CD4-positive, alpha-beta T cell treated with Interleukin-21 for 1 hour (primary cell): Measurements from ENCODE around the gene EAF2.
"Not testable (repeated sequence)": the region's sequence is repeated elsewhere in the genome, so short reads cannot be mapped to it uniquely, and the experiment has no call there.

Source experiments
- DNase-seq: peaks from one replicate; pipeline ENCODE4 v3.0.0-alpha.2; 2020

Gene EAF2

DNA sequence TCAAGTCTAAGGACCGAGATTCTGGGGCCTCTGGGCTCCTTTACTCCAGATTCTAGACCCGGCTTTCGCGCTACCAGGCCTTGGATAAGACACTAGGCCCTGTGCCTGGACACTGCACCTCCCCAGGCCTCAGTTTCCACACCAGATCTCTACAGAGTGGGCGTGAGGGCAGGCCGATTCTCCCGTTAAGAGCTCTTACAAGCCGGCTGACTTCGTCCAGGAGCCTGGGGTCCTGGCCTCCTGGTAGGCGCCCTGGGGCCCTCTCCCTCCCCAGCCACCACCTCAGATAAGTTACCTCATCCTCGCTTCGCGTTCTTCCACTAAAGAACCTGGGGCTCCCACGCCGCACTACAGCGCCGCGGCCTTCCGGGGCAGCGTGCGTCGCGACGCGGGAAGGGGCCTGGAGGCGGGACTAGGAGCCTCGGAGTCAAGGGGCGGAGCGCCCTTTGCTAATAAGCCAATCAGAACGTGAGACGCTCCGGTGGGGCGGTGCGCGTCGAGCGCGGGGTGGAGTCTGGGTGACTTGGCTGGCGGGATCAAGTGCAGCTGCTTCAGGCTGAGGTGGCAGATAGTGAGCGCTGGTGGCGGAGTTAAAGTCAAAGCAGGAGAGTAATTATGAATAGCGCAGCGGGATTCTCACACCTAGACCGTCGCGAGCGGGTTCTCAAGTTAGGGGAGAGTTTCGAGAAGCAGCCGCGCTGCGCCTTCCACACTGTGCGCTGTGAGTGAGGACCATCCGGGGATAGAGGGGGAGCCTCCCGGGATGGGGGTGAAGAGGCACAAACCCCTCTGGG lies at the start of gene EAF2, which contains the start of gene IQCB1:
TSS of gene EAF2 (plus strand) at position 539 of the 794 bp plus-strand sequence. CDS start at position 616, 77 bp downstream.
TSS of gene IQCB1 (minus strand) at position 390 of the 794 bp plus-strand sequence. CDS start 6,100 bp downstream, outside the sequence.
- DNase-seq = peak; percentile 97

- no peak for DNase-seq
Measured at GRCh38 chr3:121786485-121786884, 48.5 kb upstream of the EAF2 start.

GRCh38 chr3:121793078-121793477 lies 41.9 kb upstream of the EAF2 start:
- DNase-seq = no peak

DNA sequence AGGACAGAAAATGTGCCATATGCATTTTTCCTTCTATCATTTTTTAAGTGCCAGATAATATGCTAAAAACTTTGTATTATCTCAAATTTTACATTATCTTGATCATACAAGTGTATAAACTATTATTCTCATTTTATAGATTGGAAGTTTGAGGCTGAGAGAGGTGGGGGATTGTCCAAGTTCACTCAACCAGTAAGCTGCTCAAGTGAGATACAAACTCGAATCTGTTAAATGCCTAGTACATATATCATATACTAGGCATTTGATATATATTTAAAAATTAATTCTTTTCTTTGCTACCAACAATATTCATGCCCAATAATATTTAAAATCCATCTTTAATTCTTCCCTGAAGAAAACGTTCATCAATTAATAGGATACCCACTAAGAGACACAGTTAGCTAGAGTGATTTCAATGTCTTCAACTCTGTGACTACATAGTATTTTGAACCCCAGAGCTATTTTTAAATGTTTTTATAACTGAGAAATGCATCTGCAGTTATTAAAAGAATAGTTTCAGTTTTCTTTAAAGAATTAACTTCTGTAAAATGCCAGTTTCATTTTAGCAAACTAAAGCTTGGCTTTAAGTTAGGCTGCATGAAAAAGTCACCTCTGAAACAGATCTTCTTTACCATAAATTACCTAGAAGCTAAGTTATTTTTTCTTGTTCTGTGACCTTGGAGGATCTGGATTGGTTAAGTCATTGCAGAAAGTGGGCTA lies 40.6 kb upstream of the EAF2 start:
- no peak for DNase-seq

DNA sequence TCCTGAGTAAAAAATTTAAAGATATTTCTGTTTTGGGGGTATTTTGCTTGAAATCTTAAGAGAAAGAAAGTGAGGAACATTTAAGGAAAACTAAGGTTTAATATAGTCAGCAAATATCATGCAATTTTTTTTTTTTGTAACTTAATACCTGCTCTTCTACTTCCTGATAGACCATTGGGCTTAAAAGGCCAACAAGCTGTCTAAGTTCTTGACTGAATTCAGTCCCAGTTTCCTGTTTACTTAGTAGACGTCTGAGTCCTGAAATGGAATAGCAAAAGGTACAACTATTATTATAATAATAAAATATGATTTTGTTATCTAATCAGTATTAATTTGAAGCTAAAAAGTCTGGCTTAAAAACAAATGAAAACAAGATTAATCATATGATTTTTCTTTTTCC lies 38.0 kb upstream of the EAF2 start:
- DNase-seq = no peak

- no peak for DNase-seq
Measured at GRCh38 chr3:121800906-121801305, 34.1 kb upstream of the EAF2 start.

GRCh38 chr3:121803771-121804320 lies 31.2 kb upstream of the EAF2 start:
- DNase-seq = no peak

GRCh38 chr3:121809249-121809648 lies 25.8 kb upstream of the EAF2 start:
- no peak for DNase-seq

DNA sequence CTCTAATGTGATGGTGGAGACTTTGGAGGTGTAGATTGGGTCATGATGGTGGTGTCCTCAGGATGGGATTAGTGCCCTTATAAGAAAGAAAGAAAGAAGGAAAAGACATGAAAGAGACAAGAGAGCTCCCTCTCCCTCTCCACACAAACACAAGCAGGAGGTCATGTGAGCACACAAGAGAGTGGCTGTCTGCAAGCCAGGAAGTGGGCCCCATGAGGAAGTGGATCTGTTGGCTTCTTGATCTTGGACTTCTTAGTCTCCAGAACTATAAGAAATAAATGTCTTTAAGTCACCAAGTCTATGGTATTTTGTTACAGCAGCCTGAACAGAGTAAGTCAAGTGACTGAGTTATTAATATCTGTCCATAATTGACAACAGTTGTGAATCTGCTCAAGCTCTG lies 17.3 kb upstream of the EAF2 start:
- no peak for DNase-seq

DNA sequence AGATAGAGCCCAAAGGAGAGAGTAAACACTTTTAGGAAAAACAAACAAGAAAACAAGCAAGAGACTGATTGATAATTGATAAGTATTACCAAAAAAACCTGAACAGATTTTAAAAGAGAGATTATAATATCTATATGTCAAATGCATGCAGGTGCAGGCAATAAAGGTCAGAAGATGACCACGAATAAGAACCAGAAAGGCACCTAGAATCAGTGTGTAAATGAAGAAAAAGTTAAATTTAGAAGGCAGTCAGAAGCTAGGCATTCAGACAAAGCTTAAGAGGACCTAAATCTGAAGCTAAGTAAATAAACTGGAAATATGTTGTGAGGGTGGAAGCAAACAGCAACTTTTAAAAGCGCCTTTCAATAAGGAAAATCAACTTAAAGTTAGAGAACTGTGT lies 16.4 kb upstream of the EAF2 start:
- DNase-seq = no peak

- no peak for DNase-seq
Measured at GRCh38 chr3:121819236-121819635, 15.8 kb upstream of the EAF2 start.

DNA sequence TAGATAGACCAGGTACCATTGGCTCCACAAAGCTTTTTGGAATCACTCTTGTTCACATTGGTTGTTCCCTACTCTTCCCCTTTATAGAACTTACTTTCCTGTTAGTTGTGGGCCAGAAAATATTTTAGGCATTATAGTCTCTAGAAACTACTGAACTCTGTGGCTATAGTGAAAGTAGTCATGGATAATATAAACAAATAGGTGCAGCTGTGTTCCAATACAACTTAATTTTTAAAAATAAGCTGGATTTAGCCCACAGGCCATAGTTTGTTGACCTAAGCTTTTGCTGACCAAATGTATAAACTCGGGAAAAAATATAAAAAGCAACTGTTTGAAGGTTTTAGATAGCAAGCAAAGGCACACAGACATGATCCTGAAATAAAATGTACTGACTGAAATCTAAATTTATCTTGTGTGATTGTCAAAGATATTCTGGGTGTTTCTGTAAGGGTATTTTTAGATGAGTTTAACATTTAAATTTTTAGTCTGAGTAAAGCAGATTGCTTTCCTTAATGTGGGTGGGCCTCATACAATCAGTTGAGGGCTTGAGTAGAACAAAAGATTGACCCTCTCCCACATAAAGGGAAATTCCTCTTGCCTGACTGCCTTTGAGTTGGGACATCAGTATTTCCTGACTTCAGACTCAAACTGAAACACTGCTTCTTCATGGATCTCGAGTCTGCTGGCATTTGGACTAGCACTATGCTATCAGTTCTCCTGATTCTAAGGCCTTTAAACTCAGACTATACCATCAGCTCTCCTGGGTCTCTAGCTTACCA lies 13.4 kb upstream of the EAF2 start:
- no peak for DNase-seq

DNA sequence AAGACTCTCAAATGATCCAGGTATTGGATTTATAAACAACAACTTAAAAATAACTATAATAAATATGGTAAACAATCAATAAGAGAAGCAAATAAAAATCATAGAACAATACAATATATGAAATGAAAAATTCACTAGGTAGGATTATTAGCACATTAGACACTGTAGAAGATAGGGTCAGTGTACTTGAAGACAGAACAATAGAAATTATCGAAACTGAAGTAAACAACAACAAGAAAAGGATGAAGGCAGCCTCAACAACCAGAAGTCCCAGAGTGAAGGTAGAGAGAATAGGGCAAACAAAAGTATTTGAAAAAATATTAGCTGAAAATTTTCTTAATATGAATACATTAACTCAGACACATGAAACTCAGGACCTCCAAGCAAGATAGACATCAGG lies 12.0 kb upstream of the EAF2 start:
- DNase-seq = no peak

DNA sequence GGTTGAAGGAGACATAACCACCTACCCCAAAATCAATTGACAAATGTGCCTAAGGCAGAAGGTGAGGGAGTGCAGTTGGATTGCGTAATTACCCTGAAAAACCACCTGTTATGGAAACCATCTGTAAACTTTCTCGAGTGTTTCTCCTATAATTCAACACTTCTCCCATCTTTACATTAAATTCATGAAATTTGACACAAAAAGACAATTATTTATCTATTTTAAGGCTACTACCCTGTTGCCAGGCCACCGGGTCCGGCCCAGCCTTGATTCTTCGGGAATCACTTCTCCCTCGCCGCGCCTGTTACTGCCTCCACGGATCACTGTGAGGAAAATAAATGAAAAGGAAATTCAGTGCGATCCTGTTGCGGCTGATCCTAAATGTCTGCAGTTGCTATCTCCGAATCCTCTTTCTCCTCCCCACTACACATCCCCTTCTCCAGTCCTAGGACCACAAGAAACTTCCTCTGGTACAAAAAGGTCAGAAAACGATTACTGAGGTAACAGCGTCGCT lies 795 bp upstream of the EAF2 start:
- peak; percentile 25 for DNase-seq

- no peak for DNase-seq
Measured at GRCh38 chr3:121835465-121835801, 424 bp downstream of the EAF2 start.

DNA sequence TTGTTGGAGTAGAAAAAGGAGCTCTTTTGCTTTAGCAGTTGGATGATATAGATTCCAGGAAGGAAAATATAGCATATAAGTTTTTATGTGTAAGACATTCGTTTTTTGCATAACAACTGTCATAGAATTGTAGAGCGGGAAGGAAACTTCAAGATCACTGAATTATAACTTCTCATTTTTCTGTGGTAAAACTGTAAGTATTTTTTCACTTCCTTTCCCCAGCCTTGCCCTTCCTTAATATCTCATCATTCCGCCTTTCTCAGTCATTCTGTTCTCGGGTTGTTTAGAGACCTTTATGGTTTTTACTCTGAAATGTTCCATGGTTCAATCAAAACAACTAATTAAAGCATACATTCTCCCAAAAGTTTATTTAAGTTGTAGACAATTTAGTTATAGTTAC lies 1.1 kb downstream of the EAF2 start:
- no peak for DNase-seq

- no peak for DNase-seq
Measured at GRCh38 chr3:121836481-121836880, 1.5 kb downstream of the EAF2 start.

GRCh38 chr3:121839962-121840361 lies 5.0 kb downstream of the EAF2 start:
- DNase-seq = no peak

- DNase-seq = no peak
Measured at GRCh38 chr3:121844892-121845291, 9.9 kb downstream of the EAF2 start.

- no peak for DNase-seq
Measured at GRCh38 chr3:121852256-121852655, 17.2 kb downstream of the EAF2 start.

DNA sequence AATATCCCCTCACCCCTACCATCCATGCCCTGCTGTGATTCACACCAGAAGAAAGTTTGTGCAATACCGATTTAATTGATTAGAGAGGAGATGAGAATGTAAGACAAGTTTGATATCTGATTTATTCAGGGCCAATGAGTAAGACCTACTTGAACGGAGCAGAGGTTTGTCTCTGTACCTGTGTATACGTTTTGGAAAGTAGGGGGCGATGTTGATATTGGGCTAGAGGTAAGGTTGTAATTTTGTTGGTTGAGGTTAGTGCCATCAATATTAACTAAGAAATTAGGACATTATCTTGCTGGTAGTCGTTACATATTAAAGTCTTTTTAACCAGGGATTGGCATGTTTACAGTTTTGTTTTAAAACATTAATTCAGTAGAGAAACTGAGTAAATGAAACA lies 20.5 kb downstream of the EAF2 start:
- peak; percentile 11 for DNase-seq

DNA sequence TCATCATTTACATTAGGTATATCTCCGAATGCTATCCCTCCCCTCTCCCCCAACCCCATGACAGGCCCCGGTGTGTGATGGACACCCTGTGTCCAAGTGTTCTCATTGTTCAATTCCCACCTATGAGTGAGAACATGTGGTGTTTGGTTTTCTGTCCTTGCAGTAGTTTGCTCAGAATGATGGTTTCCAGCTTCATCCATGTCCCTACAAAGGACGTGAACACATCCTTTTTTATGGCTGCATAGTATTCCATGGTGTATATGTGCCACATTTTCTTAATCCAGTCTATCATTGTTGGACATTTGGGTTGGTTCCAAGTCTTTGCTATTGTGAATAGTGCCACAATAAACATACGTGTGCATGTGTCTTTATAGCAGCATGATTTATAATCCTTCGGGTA lies 22.8 kb downstream of the EAF2 start:
- not testable (repeated sequence) for DNase-seq

GRCh38 chr3:121863247-121863646 lies 28.2 kb downstream of the EAF2 start:
- not testable (repeated sequence) for DNase-seq
